Activated CD4-positive, alpha-beta T cell treated with anti-CD3 and anti-CD28 coated beads, Interleukin-2, amount 50 U/mL, for 24 hours (primary cell): ENCODE measurements around the gene POMC.
"Not testable (repeated sequence)": the region's sequence is repeated elsewhere in the genome, so short reads cannot be mapped to it uniquely, and the experiment has no call there.

Experiments
- DNase-seq, 2 donors: peaks; one replicate each; pipeline ENCODE4 v3.0.0-alpha.2; 2020; ENCODE audit warnings: low read depth in 1 of 2, low spot score in 1 of 2

POMC gene

DNA sequence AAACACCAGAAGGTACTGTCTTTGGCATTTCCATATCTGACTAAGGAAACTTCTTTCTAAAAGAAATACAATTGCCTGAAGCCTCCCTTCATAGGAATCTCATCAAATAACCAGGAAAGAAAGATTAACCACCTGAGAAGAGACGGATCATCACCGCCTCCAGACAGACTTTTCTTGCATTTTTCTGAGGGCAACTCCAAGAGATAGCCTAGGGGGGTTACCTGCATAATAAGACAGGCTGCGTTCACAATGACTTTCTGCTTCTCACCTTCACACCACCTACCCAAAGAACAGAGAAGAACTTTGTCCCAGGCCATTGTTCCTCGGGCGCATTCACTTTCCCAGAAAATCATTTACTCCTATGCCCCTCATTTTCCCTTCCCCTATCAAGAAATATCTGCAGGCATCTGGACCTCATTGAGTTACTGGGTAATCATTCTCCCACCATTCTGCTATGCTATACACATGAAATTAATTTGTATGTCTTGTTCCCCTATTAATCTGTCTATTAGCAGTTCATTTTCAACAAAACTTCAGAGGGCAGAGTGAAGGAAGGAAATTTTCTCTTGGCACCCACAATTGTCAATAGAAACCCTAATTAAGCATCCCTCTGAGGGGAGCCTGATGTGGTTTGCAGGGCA lies 8.3 kb upstream of the POMC start:
- no peak for DNase-seq

GRCh38 chr2:25176138-25176537 lies 7.8 kb upstream of the POMC start:
- no peak for DNase-seq

DNA sequence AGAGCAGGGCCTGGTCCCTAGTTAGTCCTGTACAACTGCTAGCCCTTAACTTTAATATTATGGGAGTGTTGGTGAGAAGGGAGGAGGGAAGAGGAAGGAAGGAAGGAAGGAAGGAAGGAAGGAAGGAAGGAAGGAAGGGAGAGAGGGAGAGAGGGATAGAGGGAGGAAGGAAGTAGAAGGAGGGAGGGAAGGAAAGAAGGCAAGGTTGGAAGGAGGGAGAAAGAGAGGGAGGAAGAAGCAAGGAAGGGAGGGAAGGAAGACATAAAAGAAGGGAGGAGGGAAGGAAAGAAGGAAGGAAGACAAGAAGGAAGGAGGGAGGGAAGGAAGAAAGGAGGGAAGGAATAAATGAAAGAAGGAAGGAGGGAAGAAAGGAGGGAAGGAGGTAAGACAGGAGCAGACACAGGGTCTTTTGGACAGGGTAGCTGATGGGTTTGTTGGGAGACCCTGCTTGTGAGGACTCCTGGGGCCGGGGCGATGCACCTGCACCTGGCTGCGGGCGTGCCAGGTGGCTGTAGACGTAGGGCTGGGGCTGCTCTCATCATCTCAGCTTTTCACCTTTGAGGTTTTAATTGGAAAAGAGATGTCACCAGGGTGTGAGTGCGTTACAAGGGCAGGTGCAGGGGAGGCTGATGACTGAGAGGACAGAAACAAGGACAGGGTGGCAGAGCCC lies 5.9 kb upstream of the POMC start:
- DNase-seq = no peak

DNA sequence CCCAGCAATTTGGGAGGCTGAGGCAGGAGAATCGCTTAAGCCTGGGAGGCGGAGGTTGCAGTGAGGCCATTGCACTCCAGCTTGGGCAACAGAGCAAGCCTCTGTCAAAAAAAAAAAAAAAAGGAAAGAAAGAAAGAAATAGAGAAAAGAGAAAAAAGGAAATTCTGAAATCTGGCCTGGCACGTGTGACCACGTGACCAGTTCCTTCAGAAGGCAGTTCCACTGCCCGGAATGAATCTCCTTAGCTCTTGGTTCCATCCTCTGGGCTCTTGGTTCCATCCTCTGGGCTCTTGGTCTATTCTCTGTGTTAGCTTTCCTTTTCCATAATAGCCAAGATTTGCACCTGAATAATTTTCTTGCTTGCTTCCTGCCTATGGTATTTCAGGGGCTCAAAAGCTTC lies 5.3 kb upstream of the POMC start:
- no peak for DNase-seq

GRCh38 chr2:25170888-25171287 lies 2.5 kb upstream of the POMC start:
- DNase-seq = no peak

DNA sequence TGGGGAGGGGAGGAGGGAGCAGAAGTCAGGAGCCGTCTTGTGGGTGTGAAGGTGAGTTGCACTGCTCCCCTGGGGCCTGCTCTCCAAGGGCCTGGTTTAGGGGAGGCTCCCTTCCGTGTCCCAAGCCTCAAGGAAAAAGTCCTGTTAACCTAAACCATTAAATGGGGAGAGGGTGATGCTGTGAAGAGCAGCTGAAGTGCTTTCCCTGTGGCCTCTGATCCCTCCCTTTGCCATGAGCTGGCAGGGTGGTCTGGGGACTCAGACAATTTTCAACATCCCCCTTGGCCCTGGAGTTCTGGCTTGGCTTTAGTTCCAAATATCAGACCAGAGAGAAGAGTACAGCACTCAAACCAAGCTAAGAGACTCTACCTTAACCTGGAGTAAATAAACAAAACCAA lies 692 bp upstream of the POMC start:
- DNase-seq = no peak

GRCh38 chr2:25165992-25166875 lies 2.1 kb downstream of the POMC start:
- DNase-seq = no peak

DNA sequence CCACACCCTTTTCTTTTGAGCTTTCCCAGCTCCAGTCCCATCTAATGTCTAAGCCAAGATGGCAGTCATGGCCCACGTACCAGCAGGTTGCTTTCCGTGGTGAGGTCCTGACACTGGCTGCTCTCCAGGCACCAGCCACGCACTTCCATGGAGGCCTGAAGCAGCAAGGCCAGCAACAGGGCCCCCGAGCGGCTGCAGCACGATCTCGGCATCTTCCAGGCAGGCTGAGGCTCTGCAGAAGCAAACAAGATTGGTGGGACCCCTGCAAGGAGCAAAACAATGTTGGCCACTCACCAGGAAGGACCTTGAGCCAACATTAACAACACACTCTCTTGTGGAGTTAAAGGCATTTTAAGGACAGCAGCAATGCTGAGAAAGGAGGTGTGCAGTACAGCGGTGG lies 3.8 kb downstream of the POMC start:
- no peak for DNase-seq

- DNase-seq = not testable (repeated sequence)
Measured at GRCh38 chr2:25162061-25162460, 6.3 kb downstream of the POMC start.

DNA sequence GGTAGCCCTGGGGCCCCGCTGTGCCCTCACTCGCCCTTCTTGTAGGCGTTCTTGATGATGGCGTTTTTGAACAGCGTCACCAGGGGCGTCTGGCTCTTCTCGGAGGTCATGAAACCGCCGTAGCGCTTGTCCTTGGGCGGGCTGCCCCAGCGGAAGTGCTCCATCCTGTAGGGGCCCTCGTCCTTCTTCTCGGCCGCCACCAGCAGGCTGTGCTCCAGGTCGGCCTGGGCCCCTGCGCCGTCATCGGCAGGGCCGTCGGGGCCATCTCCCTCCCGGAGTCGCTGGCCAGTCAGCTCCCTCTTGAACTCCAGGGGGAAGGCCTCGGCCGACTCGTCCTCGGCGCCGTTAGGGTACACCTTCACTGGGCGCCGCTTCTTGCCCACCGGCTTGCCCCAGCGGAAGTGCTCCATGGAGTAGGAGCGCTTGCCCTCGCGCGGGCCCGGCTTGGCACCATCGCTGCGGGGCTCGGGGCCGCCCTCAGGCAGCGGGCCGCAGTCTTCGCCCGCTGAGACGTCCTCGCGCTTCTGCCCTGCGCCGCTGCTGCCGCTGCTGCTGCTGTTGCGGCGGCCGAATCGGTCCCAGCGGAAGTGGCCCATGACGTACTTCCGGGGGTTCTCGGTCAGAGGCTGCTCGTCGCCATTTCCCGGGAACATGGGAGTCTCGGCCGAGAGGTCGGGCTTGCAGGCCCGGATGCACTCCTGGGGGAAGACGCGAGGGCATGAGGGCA lies 7.2 kb downstream of the POMC start:
- peak; percentile 57 to 69 for DNase-seq

DNA sequence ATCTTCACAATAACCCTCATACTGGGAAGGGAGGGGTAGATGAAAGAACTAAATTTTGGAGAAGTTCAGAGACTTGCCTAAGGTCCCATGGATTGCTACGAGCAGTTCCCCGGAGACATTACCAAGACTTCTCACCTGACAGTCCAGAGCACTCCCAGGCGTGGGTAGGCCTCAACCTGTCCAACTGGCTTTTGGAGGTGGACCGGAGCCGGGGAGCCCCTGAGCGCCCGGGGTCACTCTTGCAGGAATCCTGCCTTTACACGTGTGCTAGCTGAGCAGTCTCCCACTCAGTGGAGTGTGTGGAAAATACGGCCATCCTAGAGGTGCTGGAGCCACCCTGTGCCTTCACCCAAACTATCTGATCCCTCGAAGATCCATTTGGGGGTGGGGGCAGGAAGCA lies 8.0 kb downstream of the POMC start:
- DNase-seq = no peak

GRCh38 chr2:25159949-25160348 lies 8.4 kb downstream of the POMC start:
- DNase-seq = no peak

GRCh38 chr2:25158096-25158852 lies 10.1 kb downstream of the POMC start:
- no peak for DNase-seq

DNA sequence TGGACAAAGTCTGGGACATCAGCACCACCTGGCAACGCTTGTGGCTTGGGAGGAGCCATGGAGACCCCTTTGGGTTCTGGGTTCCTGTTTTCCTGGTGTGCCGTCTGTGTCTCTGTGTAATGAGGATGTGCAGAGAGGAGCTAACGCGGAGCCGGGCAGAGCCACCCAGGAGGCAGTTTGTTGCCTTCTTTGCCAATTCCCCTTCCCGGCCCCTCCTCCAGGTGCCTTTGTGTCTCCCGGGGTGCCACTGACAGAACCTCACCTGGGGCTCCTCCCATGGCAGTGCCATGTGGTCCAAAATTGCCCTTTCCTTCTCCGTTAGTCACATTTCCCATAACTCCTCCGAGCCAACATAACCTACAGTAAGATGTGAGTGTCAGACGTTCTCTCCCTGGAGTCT lies 13.0 kb downstream of the POMC start:
- no peak for DNase-seq

- no peak for DNase-seq
Measured at GRCh38 chr2:25151718-25152117, 16.7 kb downstream of the POMC start.

DNA sequence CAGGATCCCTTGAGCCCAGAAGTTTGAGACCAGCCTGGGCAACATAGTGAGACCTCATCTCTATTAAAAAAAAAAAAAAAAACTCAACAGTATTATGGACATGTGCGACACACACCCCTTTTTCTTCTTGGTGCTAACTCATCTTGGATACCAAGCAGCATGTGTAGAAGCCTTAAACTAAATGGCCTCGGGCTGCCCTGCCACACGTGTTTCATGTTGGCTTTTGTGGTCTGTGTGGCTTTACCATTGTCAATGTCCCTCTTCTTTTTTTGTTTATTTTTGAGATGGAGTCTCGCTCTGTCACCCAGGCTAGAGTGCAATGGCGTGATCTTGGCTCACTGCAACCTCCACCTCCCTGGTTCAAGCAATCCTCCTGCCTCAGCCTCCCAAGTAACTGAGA lies 17.4 kb downstream of the POMC start:
- DNase-seq = not testable (repeated sequence)

- no peak for DNase-seq
Measured at GRCh38 chr2:25149646-25150045, 18.7 kb downstream of the POMC start.

- DNase-seq = no peak
Measured at GRCh38 chr2:25146896-25147295, 21.5 kb downstream of the POMC start.

GRCh38 chr2:25145803-25146202 lies 22.6 kb downstream of the POMC start:
- DNase-seq = no peak

DNA sequence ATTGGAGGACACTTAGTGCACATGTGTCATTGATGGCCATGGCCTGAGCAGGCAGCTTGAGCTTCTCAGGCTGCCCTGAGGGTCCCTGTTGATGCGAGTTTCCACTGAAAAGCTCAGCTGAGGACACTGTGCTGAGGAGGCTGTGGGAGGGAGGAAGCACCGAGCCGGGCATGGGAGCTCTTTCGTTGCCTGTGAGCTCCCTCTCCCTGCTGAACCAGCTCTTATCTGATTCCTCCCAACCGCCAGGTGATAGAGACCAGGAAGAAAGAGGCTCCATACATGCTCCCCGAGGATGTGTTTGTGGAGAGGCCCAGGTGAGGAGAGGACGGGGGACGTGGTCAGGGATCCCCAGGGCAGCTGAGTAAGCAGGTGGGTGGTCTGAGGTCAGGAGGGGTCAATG lies 27.3 kb downstream of the POMC start:
- no peak for DNase-seq

DNA sequence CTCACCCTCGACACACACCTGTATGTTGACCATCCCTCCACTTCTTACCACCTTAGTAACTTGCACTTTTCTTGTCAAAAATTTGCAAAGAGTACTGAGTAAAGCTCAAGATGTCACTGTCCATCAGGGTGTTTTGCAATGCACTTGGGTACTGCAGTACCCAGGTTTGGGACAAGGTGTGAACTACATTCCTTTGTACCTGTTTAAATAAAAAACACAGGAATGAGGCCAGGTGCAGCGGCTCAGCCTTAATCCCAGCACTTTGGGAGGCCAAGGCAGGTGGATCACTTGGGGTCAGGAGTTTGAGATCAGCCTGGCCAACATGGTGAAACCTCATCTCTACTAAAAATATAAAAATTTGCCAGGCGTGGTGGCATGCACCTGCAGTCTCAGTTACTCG lies 27.8 kb downstream of the POMC start:
- not testable (repeated sequence) for DNase-seq
